T-helper 2 cell treated with Interferon-gamma antibody and Interleukin-4, amounts not matched to agents 100 ng/mL and 5 ng/mL, for 36 hours (primary cell): ENCODE measurements around the gene ELSPBP1. TPM values are rescaled to one million over a fixed set of nuclear protein-coding genes. Genes with fewer than 3 reads are reported as not detected.
"Not testable (repeated sequence)": the region's sequence is repeated elsewhere in the genome, so short reads cannot be mapped to it uniquely, and the experiment has no call there.

ENCODE experiments used
- intact Hi-C: fragments of 100-400 bp; cut with micrococcal nuclease; formaldehyde crosslinking; loops from one replicate; pipeline ENCODE4 v1.15.1; 2023
- total RNA-seq: library from RNA; stranded (reverse); gene quantifications from 2 replicates; pipeline ENCODE4 v1.2.3, GENCODE V29; 2022

The ELSPBP1 gene
- total RNA-seq = not detected in 2 replicates

GRCh38 chr19:47994209-47994802, at the start of gene ELSPBP1:
ELSPBP1 (plus strand) TSS chr19:47994632; CDS start chr19:48008668, 14,036 bp downstream.
- intact Hi-C loops = no loop called here

DNA sequence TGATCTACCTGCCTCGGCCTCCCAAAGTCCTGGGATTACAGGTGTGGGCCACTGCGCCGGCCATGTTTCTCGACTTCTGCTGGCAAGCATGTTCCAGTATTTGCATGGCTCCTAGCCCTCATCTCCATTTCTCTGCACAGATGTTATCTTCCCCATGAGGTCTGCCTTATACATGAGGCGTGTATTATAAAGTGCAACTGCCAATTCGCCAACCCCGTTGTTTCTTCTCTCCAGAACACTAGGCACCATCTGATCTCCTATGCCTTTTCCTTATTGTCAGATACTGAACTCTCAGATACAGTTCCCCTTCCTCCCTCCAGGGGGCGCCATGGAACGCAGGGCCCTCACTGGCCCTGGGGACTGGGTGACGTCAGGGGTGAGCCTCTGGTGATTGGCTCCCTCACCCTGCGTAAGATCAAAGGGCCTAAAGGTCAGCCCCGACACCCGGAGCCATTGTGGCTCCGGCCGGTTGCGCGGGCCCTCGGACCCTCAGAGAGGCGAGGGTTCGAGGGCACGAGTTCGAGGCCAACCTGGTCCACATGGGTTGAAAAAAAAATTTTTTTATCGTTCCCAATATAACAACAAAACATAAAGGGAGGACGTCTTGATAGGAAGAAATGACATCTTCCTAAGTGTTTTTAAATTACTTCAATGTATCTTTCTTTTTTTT, 44.4 kb upstream of the ELSPBP1 start:
- intact Hi-C loops = not testable (repeated sequence)

- intact Hi-C loops = not testable (repeated sequence)
Measured at GRCh38 chr19:47952132-47952531, 42.3 kb upstream of the ELSPBP1 start.

DNA sequence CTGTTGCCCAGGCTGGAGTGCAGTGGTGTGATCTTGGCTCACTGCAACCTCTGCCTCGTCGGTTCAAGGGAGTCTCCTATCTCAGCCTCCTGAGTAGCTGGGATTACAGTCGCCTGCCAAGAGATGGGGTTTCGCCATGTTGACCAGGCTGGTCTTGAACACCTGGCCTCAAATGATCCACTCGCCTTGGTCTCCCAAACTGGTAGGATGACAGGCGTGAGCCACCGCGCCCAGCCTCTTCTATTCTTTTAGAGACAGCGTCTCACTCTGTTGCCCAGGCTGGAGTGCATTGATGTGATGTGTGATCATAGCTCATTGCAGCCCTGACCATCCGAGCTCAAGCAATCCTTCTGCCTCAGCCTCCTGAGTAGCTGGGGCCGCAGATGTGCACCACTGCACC, 38.5 kb upstream of the ELSPBP1 start:
- intact Hi-C loops = not testable (repeated sequence)

DNA sequence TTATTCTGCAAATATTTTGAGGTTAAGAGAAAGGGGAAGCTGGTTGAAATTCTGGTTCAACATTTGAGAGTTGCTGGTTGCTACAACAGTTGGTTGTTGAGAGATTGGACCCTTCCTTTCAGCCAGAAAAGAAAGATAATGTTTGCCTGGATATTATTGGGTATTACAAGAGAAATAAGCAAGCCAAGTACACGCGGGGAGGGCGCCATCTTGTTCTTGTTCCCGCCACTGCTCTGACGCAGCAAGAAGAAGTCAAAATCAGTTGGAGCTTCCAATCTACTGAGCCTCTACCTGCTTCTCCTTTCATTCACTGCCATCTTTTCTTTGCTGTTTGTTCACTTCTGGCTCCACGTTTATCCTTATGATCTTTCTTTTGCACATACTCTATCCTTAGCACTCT, 20.9 kb upstream of the ELSPBP1 start:
- intact Hi-C loops = no loop called here

GRCh38 chr19:47991191-47991808, 3.1 kb upstream of the ELSPBP1 start:
- intact Hi-C loops = no loop called here

DNA sequence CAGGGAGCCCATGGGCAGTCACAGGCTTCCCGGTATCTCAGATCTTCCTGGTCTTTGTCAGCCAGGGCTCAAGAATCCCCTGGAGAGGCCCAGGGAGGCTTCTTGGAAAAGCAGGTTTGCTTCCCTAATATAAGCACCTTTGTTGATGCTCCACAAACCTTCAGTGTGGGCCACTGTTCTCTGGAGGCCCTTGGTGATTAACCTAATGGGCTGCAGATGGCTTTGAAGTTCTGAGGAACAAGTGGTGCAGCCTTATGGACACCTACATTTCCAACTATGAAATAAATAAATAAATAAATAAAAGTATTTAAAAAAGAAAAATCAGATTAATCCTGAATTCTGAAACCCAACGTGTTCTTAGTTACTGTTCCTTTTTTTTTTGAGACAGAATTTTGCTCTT, 2.4 kb upstream of the ELSPBP1 start, which contains the start of gene BSPH1:
TSS of gene BSPH1 (minus strand) at position 101 of the 400 bp plus-strand sequence. CDS start at position 12, 89 bp downstream.
- intact Hi-C loops = no loop called here

DNA sequence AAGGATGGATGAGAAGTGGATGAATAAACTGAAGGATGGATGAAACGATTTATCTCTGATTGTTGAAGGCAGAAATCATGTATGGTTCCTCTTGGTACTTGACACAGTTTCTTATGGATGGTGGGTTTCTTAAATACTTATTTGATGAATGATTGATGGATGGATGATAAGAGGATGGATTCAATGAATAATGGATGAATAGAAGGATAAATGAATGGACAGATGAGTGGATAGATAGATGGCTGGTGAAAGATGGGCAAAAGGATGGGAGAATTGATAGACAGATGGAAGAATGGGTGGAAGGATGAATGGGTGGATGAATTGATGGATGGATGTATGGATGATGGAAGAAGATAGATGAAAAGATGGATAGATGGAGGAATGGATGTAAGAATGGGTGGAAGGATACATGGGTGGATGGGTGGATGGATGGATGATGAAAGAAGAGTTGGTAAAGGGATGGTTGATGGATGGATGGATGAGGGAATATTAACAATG, 1.8 kb downstream of the ELSPBP1 start:
- intact Hi-C loops = no loop called here

DNA sequence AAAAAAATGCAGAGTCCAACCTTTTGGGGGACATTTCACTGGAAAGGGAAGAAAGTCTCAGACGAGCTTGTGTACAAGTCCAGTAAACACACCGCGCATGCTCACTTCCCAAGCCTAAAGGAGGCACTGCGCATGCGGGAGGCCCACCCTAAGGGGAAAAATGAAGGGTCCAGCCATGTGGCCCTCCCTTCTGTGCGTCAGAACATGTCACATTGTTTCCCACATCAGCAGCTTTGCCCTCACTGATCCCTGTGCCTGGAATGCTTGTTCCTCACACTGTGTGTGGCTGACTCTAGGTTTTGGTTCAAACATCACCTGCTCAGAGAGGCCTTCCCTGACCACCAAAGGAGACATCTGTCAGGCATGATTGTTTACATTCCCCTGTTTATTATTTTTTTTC, 4.4 kb downstream of the ELSPBP1 start:
- intact Hi-C loops = no loop called here

DNA sequence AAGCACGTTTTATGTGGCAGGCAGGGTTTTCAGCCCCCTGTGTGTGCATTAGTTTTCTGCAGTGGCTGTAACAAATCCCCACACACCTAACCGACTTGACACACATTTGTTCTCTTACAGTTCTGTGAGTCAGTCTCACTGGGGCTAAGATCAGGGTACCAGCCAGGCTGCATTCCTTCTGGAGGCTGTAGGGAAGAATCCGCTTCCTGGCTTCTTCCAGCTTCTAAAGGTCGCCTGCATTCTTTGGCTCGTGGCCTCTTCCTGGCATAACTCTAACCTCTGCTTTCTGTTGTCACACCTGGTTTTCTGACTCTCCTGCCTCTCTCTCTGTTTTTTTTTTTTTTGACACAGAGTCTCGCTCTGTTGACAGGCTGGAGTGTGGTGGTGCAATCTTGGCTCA, 6.4 kb downstream of the ELSPBP1 start:
- intact Hi-C loops = no loop called here

DNA sequence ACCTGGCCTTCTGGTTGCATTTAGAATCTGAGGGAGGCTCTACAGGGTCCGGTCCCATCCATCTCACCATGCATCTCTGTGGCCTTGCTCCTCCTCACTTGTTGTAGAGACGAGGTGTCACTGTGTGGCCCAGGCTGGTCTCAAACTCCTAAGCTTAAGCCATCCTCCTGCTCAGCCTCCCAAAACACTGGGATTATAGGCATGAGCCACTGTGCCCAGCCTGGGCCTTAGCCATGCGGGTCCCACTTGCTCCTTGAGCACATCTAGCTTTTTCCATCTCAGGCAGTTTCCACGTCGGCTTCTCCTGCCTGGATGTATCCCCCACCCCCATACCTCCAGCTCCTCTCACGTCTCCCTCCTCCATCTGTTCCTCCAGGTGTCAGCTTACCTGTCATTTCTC, 9.8 kb downstream of the ELSPBP1 start:
- intact Hi-C loops = no loop called here

GRCh38 chr19:48006762-48007161, 12.3 kb downstream of the ELSPBP1 start:
- intact Hi-C loops = no loop called here

DNA sequence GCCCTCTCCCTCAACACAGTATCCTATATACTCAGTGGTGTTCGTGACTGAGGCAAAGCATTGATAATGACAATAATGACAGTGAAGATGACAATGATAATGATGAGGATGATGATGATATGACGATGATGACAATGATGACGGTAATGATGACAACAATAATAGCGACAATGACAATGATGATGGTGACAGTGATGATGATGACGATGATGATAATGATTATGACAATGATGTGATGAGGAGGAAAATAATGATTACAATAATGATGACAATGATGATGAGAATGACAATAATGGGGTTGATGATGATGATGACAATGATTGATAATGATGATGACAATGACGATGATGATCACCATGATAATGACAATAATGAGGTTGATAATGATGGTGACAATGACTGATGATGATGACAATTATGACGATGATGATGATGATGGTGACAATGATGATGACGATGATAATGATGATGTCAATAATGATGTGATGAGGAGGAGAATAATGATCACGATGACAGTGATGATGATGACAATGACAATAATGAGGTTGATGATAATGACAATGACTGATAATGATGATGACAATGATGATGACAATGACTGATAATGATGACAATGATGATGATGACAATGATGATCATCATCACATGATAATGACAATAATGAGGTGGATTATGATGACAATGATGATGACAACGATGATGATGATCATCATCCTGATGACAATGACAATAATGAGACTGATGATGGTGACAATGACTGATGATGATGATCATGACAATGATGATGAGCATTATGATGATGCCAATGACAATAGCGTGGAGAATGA, 16.7 kb downstream of the ELSPBP1 start:
- intact Hi-C loops = no loop called here

- intact Hi-C loops = no loop called here
Measured at GRCh38 chr19:48020686-48021085, 26.3 kb downstream of the ELSPBP1 start.

GRCh38 chr19:48023011-48023410, 28.6 kb downstream of the ELSPBP1 start:
- intact Hi-C loops = no loop called here

DNA sequence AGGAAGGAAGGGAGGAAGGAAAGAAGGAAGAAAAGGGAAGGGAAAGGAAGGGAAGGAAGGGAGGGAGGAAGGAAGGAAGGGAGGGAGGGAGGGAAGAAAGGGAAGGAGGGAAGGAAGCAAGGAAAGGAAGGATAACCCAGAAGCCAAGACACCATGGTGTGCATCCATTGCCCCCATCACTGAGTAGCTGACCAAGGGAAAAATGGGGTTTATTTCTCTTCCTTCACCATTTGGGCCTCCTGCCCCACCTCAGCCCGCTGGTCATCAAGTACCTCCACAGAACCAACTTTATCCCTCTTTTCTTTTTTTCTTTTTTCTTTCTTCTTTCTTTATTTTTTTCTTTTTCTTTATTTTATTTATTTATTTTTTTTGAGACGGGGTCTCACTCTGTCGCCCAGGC, 29.1 kb downstream of the ELSPBP1 start:
- intact Hi-C loops = no loop called here

- intact Hi-C loops = no loop called here
Measured at GRCh38 chr19:48025480-48025879, 31.0 kb downstream of the ELSPBP1 start.

GRCh38 chr19:48029431-48029830, 35.0 kb downstream of the ELSPBP1 start:
- intact Hi-C loops = no loop called here

GRCh38 chr19:48030073-48030472, 35.6 kb downstream of the ELSPBP1 start:
- intact Hi-C loops = no loop called here

DNA sequence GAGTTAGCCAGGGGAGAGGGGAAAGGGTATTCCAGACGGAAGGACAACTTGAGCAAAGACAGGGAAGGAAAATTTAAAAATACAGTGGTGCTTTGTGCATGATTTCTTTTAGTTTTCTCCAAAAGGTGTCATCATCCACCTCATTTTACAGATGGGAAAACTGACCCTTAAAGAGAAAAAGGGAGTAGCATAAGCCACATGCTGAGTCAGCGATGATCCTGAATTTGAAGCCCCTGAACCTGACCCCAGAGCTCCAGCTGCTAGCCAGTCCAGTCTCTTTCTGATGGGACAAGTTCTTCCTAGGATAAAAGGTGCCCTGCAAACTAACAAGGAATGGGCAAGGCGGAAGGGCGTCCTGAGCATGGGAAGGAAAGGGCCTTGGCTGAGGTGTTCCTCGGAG, 39.2 kb downstream of the ELSPBP1 start:
- intact Hi-C loops = no loop called here

- intact Hi-C loops = no loop called here
Measured at GRCh38 chr19:48036765-48037164, 42.3 kb downstream of the ELSPBP1 start.
